A673 (cell line): ENCODE results near the gene PIGU. TPM values are rescaled to one million over a fixed set of nuclear protein-coding genes. Genes with fewer than 3 reads are reported as not detected.

ENCODE experiments used
- BruUV-seq: library from RNA; stranded (reverse); fragments of 400-500 nt; replicated peaks from 2 replicates; lab custom pipeline; 2021; lab: Mats Ljungman, UMichigan
- CTCF ChIA-PET: fragments of 300-600 bp; sonication (Branson Sonifier 250); formaldehyde crosslinking; loops from one replicate; lab custom pipeline; 2022; ENCODE audit warnings: antibody characterized with exemption; lab: Charles Lee
- POLR2A ChIA-PET: fragments of 300-600 bp; sonication (Branson Sonifier 250); formaldehyde crosslinking; loops from one replicate; lab custom pipeline; 2022; ENCODE audit warnings: antibody characterized with exemption; ENCODE audit not compliant: low non-redundant PET; lab: Charles Lee
- DNase-seq: peaks from one replicate; pipeline ENCODE4 v3.0.0-alpha.2; 2015; ENCODE audit warnings: low spot score
- H3K27ac ChIP-seq: fragments of 200-600 bp; sonication (generic); 2 replicates; pipeline ENCODE4 v1.5.1; 2016; ENCODE audit warnings: mixed run types, low read depth, mild to moderate bottlenecking, mixed read lengths, antibody characterized with exemption, low read length; ENCODE audit not compliant: poor library complexity, severe bottlenecking
- H3K27me3 ChIP-seq: fragments of 200-600 bp; sonication (generic); replicated peaks from 2 replicates; pipeline ENCODE4 v1.6.1; 2017; ENCODE audit warnings: mixed run types, low read depth, mild to moderate bottlenecking, mixed read lengths, antibody characterized with exemption, low read length; ENCODE audit not compliant: insufficient read depth, poor library complexity
- H3K36me3 ChIP-seq: fragments of 200-600 bp; sonication (generic); 2 replicates; pipeline ENCODE4 v1.6.1; 2016; ENCODE audit warnings: mixed run types, mild to moderate bottlenecking, mixed read lengths, antibody characterized with exemption, low read length; ENCODE audit not compliant: insufficient read depth, poor library complexity, severe bottlenecking
- H3K4me1 ChIP-seq: fragments of 200-600 bp; sonication (generic); 2 replicates; pipeline ENCODE4 v1.6.1; 2017; ENCODE audit warnings: mixed run types, mild to moderate bottlenecking, mixed read lengths, antibody characterized with exemption, low read length; ENCODE audit not compliant: insufficient read depth, poor library complexity, severe bottlenecking
- H3K4me3 ChIP-seq: fragments of 200-600 bp; sonication (generic); 2 replicates; pipeline ENCODE4 v1.5.1; 2016; ENCODE audit warnings: low read depth, mixed run types, mild to moderate bottlenecking, mixed read lengths, low read length; ENCODE audit not compliant: poor library complexity, severe bottlenecking
- H3K9me3 ChIP-seq: fragments of 200-600 bp; sonication (generic); 2 replicates; pipeline ENCODE4 v1.6.1; 2016; ENCODE audit warnings: mixed run types, low read depth, mild to moderate bottlenecking, mixed read lengths, antibody characterized with exemption, low read length; ENCODE audit not compliant: poor library complexity, severe bottlenecking
- EZH2 ChIP-seq: fragments of 200-600 bp; sonication (generic); IDR thresholded peaks from 2 replicates; pipeline ENCODE4 v1.6.1; 2017; ENCODE audit warnings: borderline replicate concordance, low read depth, mild to moderate bottlenecking, mixed read lengths, antibody characterized with exemption, low read length; ENCODE audit not compliant: poor library complexity, severe bottlenecking
- intact Hi-C: fragments of 100-400 bp; cut with micrococcal nuclease; formaldehyde crosslinking; loops from one replicate; pipeline ENCODE4 v1.10.0; 2022; ENCODE audit not compliant: unreplicated experiment
- total RNA-seq: library from RNA; stranded (reverse); gene quantifications from 2 replicates; pipeline ENCODE4 v1.2.3, GENCODE V29; 2021
- TF ChIP-seq, protein P1 (sequence below): fragments of 300-800, 200-600 bp; sonication (generic); conservative IDR thresholded peaks from 2 replicates; pipeline ENCODE4 v1.5.1; 2017; ENCODE audit warnings: low read depth, mild to moderate bottlenecking, antibody characterized with exemption, low read length, moderate library complexity, mixed read lengths

PIGU gene
- total RNA-seq, 1 experiment from 2014 or later = 31.4 TPM

DNA sequence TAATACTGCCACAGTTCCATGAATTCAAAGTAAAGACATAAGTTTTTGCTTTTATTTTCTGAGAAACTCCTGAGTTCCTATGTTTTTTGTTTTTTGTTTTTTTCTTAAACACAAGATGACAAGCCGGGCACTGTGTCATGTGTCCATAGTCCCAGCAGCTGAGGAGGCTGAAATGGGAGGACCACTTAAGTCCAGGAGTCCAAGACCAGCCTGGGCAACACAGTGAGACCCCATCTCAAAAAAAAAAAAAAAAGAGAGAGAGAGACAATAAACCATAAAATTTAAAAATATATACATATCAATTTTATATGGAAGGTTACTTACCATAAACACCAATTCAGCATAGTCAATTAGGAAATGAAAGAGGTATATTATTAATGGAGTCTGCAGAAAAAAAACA lies 31.9 kb downstream of the PIGU start:
- H3K4me3 ChIP-seq = no peak overlapping the region
- DNase-seq = no peak
- no peaks in the 10 kb centered on the region for H3K36me3 ChIP-seq
- CTCF ChIA-PET = interaction anchor here (0.6 kb wide), 1 partner anchor 19 kb away, joined by 3 read pairs; no protein-coding TSS in a partner anchor
- H3K9me3 ChIP-seq = no peaks in the 10 kb centered on the region
- no peaks in the 10 kb centered on the region for H3K27me3 ChIP-seq
- BruUV-seq = no TSS peak
- POLR2A ChIA-PET = no interaction called here
- TF ChIP-seq EZH2 = no peak
- TF ChIP-seq, protein P1, sequence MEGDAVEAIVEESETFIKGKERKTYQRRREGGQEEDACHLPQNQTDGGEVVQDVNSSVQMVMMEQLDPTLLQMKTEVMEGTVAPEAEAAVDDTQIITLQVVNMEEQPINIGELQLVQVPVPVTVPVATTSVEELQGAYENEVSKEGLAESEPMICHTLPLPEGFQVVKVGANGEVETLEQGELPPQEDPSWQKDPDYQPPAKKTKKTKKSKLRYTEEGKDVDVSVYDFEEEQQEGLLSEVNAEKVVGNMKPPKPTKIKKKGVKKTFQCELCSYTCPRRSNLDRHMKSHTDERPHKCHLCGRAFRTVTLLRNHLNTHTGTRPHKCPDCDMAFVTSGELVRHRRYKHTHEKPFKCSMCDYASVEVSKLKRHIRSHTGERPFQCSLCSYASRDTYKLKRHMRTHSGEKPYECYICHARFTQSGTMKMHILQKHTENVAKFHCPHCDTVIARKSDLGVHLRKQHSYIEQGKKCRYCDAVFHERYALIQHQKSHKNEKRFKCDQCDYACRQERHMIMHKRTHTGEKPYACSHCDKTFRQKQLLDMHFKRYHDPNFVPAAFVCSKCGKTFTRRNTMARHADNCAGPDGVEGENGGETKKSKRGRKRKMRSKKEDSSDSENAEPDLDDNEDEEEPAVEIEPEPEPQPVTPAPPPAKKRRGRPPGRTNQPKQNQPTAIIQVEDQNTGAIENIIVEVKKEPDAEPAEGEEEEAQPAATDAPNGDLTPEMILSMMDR = no peak
- intact Hi-C loops = no loop called here
- H3K4me1 ChIP-seq = no peaks in the 10 kb centered on the region
- no peak overlapping the region for H3K27ac ChIP-seq

DNA sequence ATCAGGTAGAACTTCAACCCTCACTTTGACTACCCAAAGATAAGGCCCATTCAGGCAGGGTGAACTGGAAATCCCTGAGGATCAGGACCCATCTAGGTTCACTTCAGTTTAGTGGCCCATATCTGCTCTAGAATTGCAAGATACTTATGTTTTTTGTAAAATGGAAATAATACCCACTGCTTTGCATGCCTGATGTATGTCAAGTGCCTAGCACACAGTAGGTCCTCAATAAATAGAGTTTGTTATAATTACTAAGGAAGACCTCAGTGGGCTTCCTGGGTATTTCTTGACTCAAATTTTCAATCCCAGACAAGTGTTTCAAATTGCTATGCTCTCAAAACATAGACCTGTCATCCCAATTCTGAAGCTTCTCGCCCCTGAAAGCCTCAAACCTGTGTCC lies 32.5 kb downstream of the PIGU start:
- no peak for DNase-seq
- Histone ChIP-seq H3K4me1 (no peaks in the 10 kb centered on the region), H3K36me3 (no peaks in the 10 kb centered on the region), H3K9me3 (no peaks in the 10 kb centered on the region), H3K27me3 (no peaks in the 10 kb centered on the region), H3K4me3 (no peak overlapping the region), H3K27ac (no peak overlapping the region)
- BruUV-seq = no TSS peak
- intact Hi-C loops = no loop called here
- no peak for TF ChIP-seq EZH2
- TF ChIP-seq, protein P1 = no peak
- ChIA-PET POLR2A (no interaction called here), CTCF (no interaction called here)

DNA sequence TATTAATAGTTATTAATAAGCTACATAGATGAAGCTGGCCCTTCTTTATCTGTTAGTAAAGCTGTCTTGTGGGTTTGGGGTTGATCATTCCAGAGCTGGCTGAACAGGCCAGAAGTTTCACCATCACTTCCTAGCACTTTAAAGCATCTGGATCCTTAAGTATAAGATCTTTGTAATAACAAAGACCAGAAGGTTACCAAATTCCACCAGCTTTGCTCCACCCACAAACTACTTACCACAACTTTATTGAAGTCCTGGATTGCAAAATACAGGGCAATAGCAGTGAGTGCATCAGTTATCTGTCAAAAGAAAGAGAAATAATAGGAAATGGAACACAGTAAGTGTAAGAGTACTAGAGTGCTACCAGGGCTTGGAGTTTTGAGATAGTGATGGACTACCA lies 33.0 kb downstream of the PIGU start:
- DNase-seq = no peak
- Histone ChIP-seq H3K4me3 (no peak overlapping the region), H3K36me3 (no peaks in the 10 kb centered on the region), H3K27me3 (no peaks in the 10 kb centered on the region), H3K4me1 (no peaks in the 10 kb centered on the region), H3K9me3 (no peaks in the 10 kb centered on the region), H3K27ac (no peak overlapping the region)
- POLR2A ChIA-PET = interaction anchor here (0.6 kb wide), 1 partner anchor 10 kb away, joined by 3 read pairs; no protein-coding TSS in a partner anchor
- intact Hi-C loops = no loop called here
- no TSS peak for BruUV-seq
- no peak for TF ChIP-seq EZH2
- TF ChIP-seq, protein P1 = no peak
- CTCF ChIA-PET = no interaction called here
